Measurements from ENCODE around the gene DOCK1. TPM values are rescaled to one million over a fixed set of nuclear protein-coding genes. Genes with fewer than 3 reads are reported as not detected.
"Not testable (repeated sequence)": the region's sequence is repeated elsewhere in the genome, so short reads cannot be mapped to it uniquely, and the experiment has no call there.

The DOCK1 gene
- total RNA-seq, 1 experiment from 2014 or later: 82.2 TPM

- Mint-ChIP-seq H3K4me3 (ENCODE audit: unreplicated experiment) (no peak overlapping the region), H3K27ac (ENCODE audit: unreplicated experiment) (no peak overlapping the region), H3K36me3 (ENCODE audit: insufficient read depth, unreplicated experiment) (peaks cover 5% of the 10 kb centered on the region), H3K27me3 (ENCODE audit: insufficient read depth, unreplicated experiment) (no peaks in the 10 kb centered on the region), H3K4me1 (ENCODE audit: low read depth, unreplicated experiment) (no peaks in the 10 kb centered on the region), H3K9me3 (ENCODE audit: unreplicated experiment) (no peaks in the 10 kb centered on the region)
- DNase-seq: no peak
- POLR2A ChIA-PET: no interaction called here
- no peaks in the 10 kb centered on the region for H3K27me3 ChIP-seq (replicated peaks; ENCODE audit: control insufficient read depth, insufficient read depth, low read length)
- BruUV-seq (replicated peaks): no TSS peak
- CTCF ChIA-PET: no interaction called here
- intact Hi-C loops (cut with micrococcal nuclease; ENCODE audit: unreplicated experiment): no loop called here
- no peak for TF ChIP-seq CTCF (IDR thresholded peaks at IDR 0.05; ENCODE audit: insufficient read depth in 1 of 2, low read depth in 1 of 2, low read length in 1 of 2, severe bottlenecking in 1 of 2, unreplicated experiment in 1 of 2)
- H3K4me3 ChIP-seq (ENCODE audit: low read depth, low read length): no peak overlapping the region
- no peaks in the 10 kb centered on the region for H3K36me3 ChIP-seq (ENCODE audit: control insufficient read depth, insufficient read depth, low read length)
- no peaks in the 10 kb centered on the region for H3K9me3 ChIP-seq
- H3K4me1 ChIP-seq: no peaks in the 10 kb centered on the region
Measured at GRCh38 chr10:127307338-127307737, 402.1 kb downstream of the DOCK1 start.

GRCh38 chr10:127308031-127308430 is 402.8 kb downstream of the DOCK1 start:
- no peaks in the 10 kb centered on the region for H3K36me3 ChIP-seq (ENCODE audit: control insufficient read depth, insufficient read depth, low read length)
- no peaks in the 10 kb centered on the region for H3K27me3 ChIP-seq (replicated peaks; ENCODE audit: control insufficient read depth, insufficient read depth, low read length)
- no peak for TF ChIP-seq CTCF (IDR thresholded peaks at IDR 0.05; ENCODE audit: insufficient read depth in 1 of 2, low read depth in 1 of 2, low read length in 1 of 2, severe bottlenecking in 1 of 2, unreplicated experiment in 1 of 2)
- no peak overlapping the region for H3K27ac Mint-ChIP-seq (ENCODE audit: unreplicated experiment)
- ChIA-PET POLR2A (no interaction called here), CTCF (no interaction called here)
- no peak for DNase-seq
- peaks cover 5% of the 10 kb centered on the region for H3K36me3 Mint-ChIP-seq (ENCODE audit: insufficient read depth, unreplicated experiment)
- intact Hi-C loops (cut with micrococcal nuclease; ENCODE audit: unreplicated experiment): no loop called here
- no peak overlapping the region for H3K4me3 Mint-ChIP-seq (ENCODE audit: unreplicated experiment)
- H3K4me3 ChIP-seq (ENCODE audit: low read depth, low read length): no peak overlapping the region
- no peaks in the 10 kb centered on the region for H3K4me1 Mint-ChIP-seq (ENCODE audit: low read depth, unreplicated experiment)
- H3K9me3 ChIP-seq: no peaks in the 10 kb centered on the region
- H3K4me1 ChIP-seq: no peaks in the 10 kb centered on the region
- no TSS peak for BruUV-seq (replicated peaks)
- no peaks in the 10 kb centered on the region for H3K27me3 Mint-ChIP-seq (ENCODE audit: insufficient read depth, unreplicated experiment)
- H3K9me3 Mint-ChIP-seq (ENCODE audit: unreplicated experiment): no peaks in the 10 kb centered on the region

GRCh38 chr10:127309619-127310018 is 404.4 kb downstream of the DOCK1 start:
- DNase-seq; H3K36me3 ChIP-seq (ENCODE audit: control insufficient read depth, insufficient read depth, low read length); H3K36me3 Mint-ChIP-seq (ENCODE audit: insufficient read depth, unreplicated experiment); H3K27me3 ChIP-seq (replicated peaks; ENCODE audit: control insufficient read depth, insufficient read depth, low read length); H3K4me3 Mint-ChIP-seq (ENCODE audit: unreplicated experiment); H3K9me3 Mint-ChIP-seq (ENCODE audit: unreplicated experiment); H3K4me1 Mint-ChIP-seq (ENCODE audit: low read depth, unreplicated experiment); POLR2A ChIA-PET; H3K4me3 ChIP-seq (ENCODE audit: low read depth, low read length); intact Hi-C loops (cut with micrococcal nuclease; ENCODE audit: unreplicated experiment); H3K27me3 Mint-ChIP-seq (ENCODE audit: insufficient read depth, unreplicated experiment); H3K4me1 ChIP-seq; H3K27ac Mint-ChIP-seq (ENCODE audit: unreplicated experiment); CTCF ChIA-PET; BruUV-seq (replicated peaks); H3K9me3 ChIP-seq: not testable (repeated sequence)

- no TSS peak for BruUV-seq (replicated peaks)
- no peaks in the 10 kb centered on the region for H3K4me1 Mint-ChIP-seq (ENCODE audit: low read depth, unreplicated experiment)
- no peaks in the 10 kb centered on the region for H3K9me3 ChIP-seq
- no peaks in the 10 kb centered on the region for H3K27me3 ChIP-seq (replicated peaks; ENCODE audit: control insufficient read depth, insufficient read depth, low read length)
- TF ChIP-seq CTCF (IDR thresholded peaks at IDR 0.05; ENCODE audit: insufficient read depth in 1 of 2, low read depth in 1 of 2, low read length in 1 of 2, severe bottlenecking in 1 of 2, unreplicated experiment in 1 of 2): no peak
- intact Hi-C loops (cut with micrococcal nuclease; ENCODE audit: unreplicated experiment): no loop called here
- ChIA-PET POLR2A (no interaction called here), CTCF (no interaction called here)
- no peak overlapping the region for H3K27ac Mint-ChIP-seq (ENCODE audit: unreplicated experiment)
- no peaks in the 10 kb centered on the region for H3K4me1 ChIP-seq
- DNase-seq: no peak
- H3K36me3 Mint-ChIP-seq (ENCODE audit: insufficient read depth, unreplicated experiment): peaks cover 5% of the 10 kb centered on the region
- H3K4me3 ChIP-seq (ENCODE audit: low read depth, low read length): no peak overlapping the region
- no peaks in the 10 kb centered on the region for H3K9me3 Mint-ChIP-seq (ENCODE audit: unreplicated experiment)
- H3K36me3 ChIP-seq (ENCODE audit: control insufficient read depth, insufficient read depth, low read length): no peaks in the 10 kb centered on the region
- H3K4me3 Mint-ChIP-seq (ENCODE audit: unreplicated experiment): no peak overlapping the region
- H3K27me3 Mint-ChIP-seq (ENCODE audit: insufficient read depth, unreplicated experiment): no peaks in the 10 kb centered on the region
Measured at GRCh38 chr10:127310430-127310829, 405.2 kb downstream of the DOCK1 start.
